ENCODE results near the gene PRRC2B. TPM values are rescaled to one million over a fixed set of nuclear protein-coding genes. Genes with fewer than 3 reads are reported as not detected.

Gene PRRC2B
- total RNA-seq, 1 experiment from 2014 or later: 170 TPM

GRCh38 chr9:131348631-131349521, 45.0 kb upstream of the PRRC2B start:
- no peaks in the 10 kb centered on the region for H3K79me2 ChIP-seq (ENCODE audit: insufficient read depth, low read length)
- no peak overlapping the region for H3K4me3 ChIP-seq (replicated peaks in 1 of 2; ENCODE audit: low read depth in 1 of 2, low read length in 2 of 2)
- RAD21 ChIA-PET (ENCODE audit: low non-redundant PET in 1 of 2, low total read pairs in 2 of 2, uncharacterized antibody in 2 of 2, unreplicated experiment in 2 of 2): interaction anchor here in 1 of 2 experiments (0.8 kb wide), 1 partner anchor 182 kb away, joined by 3 read pairs; the partner anchor contains the start of gene UCK1
- peaks cover 0 to 9% of the 10 kb centered on the region in 2 experiments; a peak in 1 of 4 replicates for H3K4me1 ChIP-seq (ENCODE audit: control insufficient read depth in 1 of 2, insufficient read depth in 2 of 2, low read length in 2 of 2)
- no peaks in the 10 kb centered on the region for H3K9me2 ChIP-seq (ENCODE audit: insufficient read depth)
- CTCF ChIA-PET: interaction anchor here (1.0 to 2.4 kb wide), 8 partner anchors 11 to 129 kb away, joined by 3 to 25 read pairs (median 5); no protein-coding TSS in a partner anchor
- H3K27me3 ChIP-seq (ENCODE audit: insufficient read depth, low read length): no peaks in the 10 kb centered on the region
- DNase-seq (ENCODE audit: low read depth, low spot score) (no peak), ATAC-seq (peak; percentile 38; the same call in 1 of the 2 replicates)
- no peaks in the 10 kb centered on the region for H3K9me3 ChIP-seq (ENCODE audit: control insufficient read depth in 1 of 2, insufficient read depth in 1 of 2, low read depth in 1 of 2, low read length in 2 of 2)
- no TSS peak for BruUV-seq (replicated peaks)
- intact Hi-C loops (cut with micrococcal nuclease): no loop called here
- no peak overlapping the region for H3K4me2 ChIP-seq (ENCODE audit: low read length)
- no peaks in the 10 kb centered on the region for H3K36me3 ChIP-seq (ENCODE audit: control insufficient read depth in 1 of 2, insufficient read depth in 2 of 2, low read length in 2 of 2)
- no peaks in the 10 kb centered on the region for H4K20me1 ChIP-seq (ENCODE audit: insufficient read depth)
- TF ChIP-seq ZNF274 (IDR thresholded peaks at IDR 0.05; ENCODE audit: low read depth, low read length) (no peak), CTCF (IDR thresholded peaks at IDR 0.05 in 2 of 3, conservative IDR thresholded peaks at IDR 0.05 in 1 of 3; ENCODE audit: borderline replicate concordance in 1 of 3, insufficient read depth in 1 of 3, low read depth in 2 of 3, low read length in 2 of 3) (peak in 2 of 3 experiments; percentile 21 to 34; a peak in 3 of 6 replicates)
- H2AFZ ChIP-seq (ENCODE audit: low read depth, low read length, poor library complexity, severe bottlenecking): no peak overlapping the region
- no peak overlapping the region for H3K27ac ChIP-seq (ENCODE audit: low read depth, low read length)
- no peak overlapping the region for H3K9ac ChIP-seq (ENCODE audit: low read length)
- POLR2A ChIA-PET: interaction anchor here (1.2 kb wide), 1 partner anchor 291 kb away, joined by 3 read pairs; no protein-coding TSS in a partner anchor

- peak overlapping the region; percentile 14; the same call in 1 of the 2 replicates for H3K9ac ChIP-seq (ENCODE audit: low read length)
- H3K27ac ChIP-seq (ENCODE audit: low read depth, low read length): no peak overlapping the region
- CTCF ChIA-PET: interaction anchor here (1.0 to 2.4 kb wide), 9 partner anchors 10 to 303 kb away, joined by 3 to 25 read pairs (median 5); no protein-coding TSS in a partner anchor
- H3K27me3 ChIP-seq (ENCODE audit: insufficient read depth, low read length): no peaks in the 10 kb centered on the region
- H3K36me3 ChIP-seq (ENCODE audit: control insufficient read depth in 1 of 2, insufficient read depth in 2 of 2, low read length in 2 of 2): no peaks in the 10 kb centered on the region
- no peaks in the 10 kb centered on the region for H4K20me1 ChIP-seq (ENCODE audit: insufficient read depth)
- intact Hi-C loops (cut with micrococcal nuclease): no loop called here
- no peaks in the 10 kb centered on the region for H3K9me2 ChIP-seq (ENCODE audit: insufficient read depth)
- H3K4me1 ChIP-seq (ENCODE audit: control insufficient read depth in 1 of 2, insufficient read depth in 2 of 2, low read length in 2 of 2): peaks cover 0 to 9% of the 10 kb centered on the region in 2 experiments; a peak in 1 of 4 replicates
- no peaks in the 10 kb centered on the region for H3K79me2 ChIP-seq (ENCODE audit: insufficient read depth, low read length)
- BruUV-seq (replicated peaks): no TSS peak
- RAD21 ChIA-PET (ENCODE audit: low non-redundant PET in 1 of 2, low total read pairs in 2 of 2, uncharacterized antibody in 2 of 2, unreplicated experiment in 2 of 2): interaction anchor here in 1 of 2 experiments (0.8 kb wide), 1 partner anchor 182 kb away, joined by 3 read pairs; the partner anchor contains the start of gene UCK1
- H3K9me3 ChIP-seq (ENCODE audit: control insufficient read depth in 1 of 2, insufficient read depth in 1 of 2, low read depth in 1 of 2, low read length in 2 of 2): no peaks in the 10 kb centered on the region
- peak overlapping the region in 1 of 2 experiments; percentile 50; a peak in 2 of 4 replicates for H3K4me3 ChIP-seq (replicated peaks in 1 of 2; ENCODE audit: low read depth in 1 of 2, low read length in 2 of 2)
- DNase-seq (ENCODE audit: low read depth, low spot score) (no peak), ATAC-seq (no peak)
- POLR2A ChIA-PET: interaction anchor here (1.2 kb wide), 1 partner anchor 291 kb away, joined by 3 read pairs; no protein-coding TSS in a partner anchor
- H3K4me2 ChIP-seq (ENCODE audit: low read length): peak overlapping the region; percentile 78
- H2AFZ ChIP-seq (ENCODE audit: low read depth, low read length, poor library complexity, severe bottlenecking): peak overlapping the region; percentile 39
- TF ChIP-seq MAX (IDR thresholded peaks at IDR 0.05) (no peak), SRF (IDR thresholded peaks at IDR 0.05; ENCODE audit: low read depth) (no peak), POLR2A (IDR thresholded peaks at IDR 0.05; ENCODE audit: borderline replicate concordance, extremely low read depth, insufficient read depth, insufficient read length) (no peak), CEBPB (IDR thresholded peaks at IDR 0.05; ENCODE audit: low read depth) (no peak), SP1 (IDR thresholded peaks at IDR 0.05; ENCODE audit: low read depth) (no peak), ZFX (IDR thresholded peaks at IDR 0.05) (no peak), EGR1 (IDR thresholded peaks at IDR 0.05; ENCODE audit: low read depth) (no peak), YY1 (IDR thresholded peaks at IDR 0.05; ENCODE audit: extremely low read depth, insufficient replicate concordance, low read depth, low read length) (no peak), ZNF274 (IDR thresholded peaks at IDR 0.05; ENCODE audit: low read depth, low read length) (no peak), ATF3 (IDR thresholded peaks at IDR 0.05) (no peak), JUND (IDR thresholded peaks at IDR 0.05) (no peak), POLR2AphosphoS5 (IDR thresholded peaks at IDR 0.05; ENCODE audit: low read depth, low read length) (no peak), EZH2phosphoT487 (IDR thresholded peaks at IDR 0.05; ENCODE audit: borderline replicate concordance) (no peak), TCF7L2 (IDR thresholded peaks at IDR 0.05; ENCODE audit: borderline replicate concordance, extremely low read depth, insufficient read depth, insufficient read length) (no peak), EZH2 (IDR thresholded peaks at IDR 0.05) (no peak), CBX3 (IDR thresholded peaks at IDR 0.05; ENCODE audit: low read depth) (no peak)
Measured at GRCh38 chr9:131349522-131349880, 44.4 kb upstream of the PRRC2B start.

Data from HCT116 (cell line).